NCI-H2196 treated with DMSO at 0.1 percent for 48 hours (cell line): ENCODE data around the gene TNFRSF11A.

Experiments
- DNase-seq: peaks from one replicate; lab custom pipeline; 2025; ENCODE audit not compliant: unreplicated experiment; lab: John Stamatoyannopoulos, UW

The TNFRSF11A gene

GRCh38 chr18:62324917-62325805 lies at the start of gene TNFRSF11A:
Gene TNFRSF11A, plus strand, starts transcription at chr18:62325310. Its CDS starts 43 bp downstream, at chr18:62325353.
- DNase-seq, result peak; percentile 31

- no peak for DNase-seq
These were observed 48.1 kb upstream of the TNFRSF11A start for GRCh38 chr18:62277045-62277444.

GRCh38 chr18:62279561-62279960 lies 45.5 kb upstream of the TNFRSF11A start:
- DNase-seq, result no peak

GRCh38 chr18:62280058-62280457 lies 45.1 kb upstream of the TNFRSF11A start:
- no peak for DNase-seq

GRCh38 chr18:62280786-62281185 lies 44.3 kb upstream of the TNFRSF11A start:
- DNase-seq, result no peak

GRCh38 chr18:62281684-62282083 lies 43.4 kb upstream of the TNFRSF11A start:
- DNase-seq, result no peak

- DNase-seq, result no peak
These were observed 42.9 kb upstream of the TNFRSF11A start for GRCh38 chr18:62282188-62282629.

- DNase-seq, result no peak
These were observed 40.5 kb upstream of the TNFRSF11A start for GRCh38 chr18:62284637-62285036.

GRCh38 chr18:62285281-62285680 lies 39.8 kb upstream of the TNFRSF11A start:
- DNase-seq, result no peak

- no peak for DNase-seq
These were observed 37.1 kb upstream of the TNFRSF11A start for GRCh38 chr18:62287781-62288664.

- no peak for DNase-seq
These were observed 36.5 kb upstream of the TNFRSF11A start for GRCh38 chr18:62288665-62289008.

GRCh38 chr18:62289047-62289446 lies 36.1 kb upstream of the TNFRSF11A start:
- no peak for DNase-seq

- no peak for DNase-seq
These were observed 31.0 kb upstream of the TNFRSF11A start for GRCh38 chr18:62294073-62294472.

GRCh38 chr18:62300359-62300963 lies 24.6 kb upstream of the TNFRSF11A start:
- no peak for DNase-seq

- DNase-seq, result no peak
These were observed 23.8 kb upstream of the TNFRSF11A start for GRCh38 chr18:62301322-62301721.

GRCh38 chr18:62312851-62313250 lies 12.3 kb upstream of the TNFRSF11A start:
- no peak for DNase-seq

- no peak for DNase-seq
These were observed 6.6 kb upstream of the TNFRSF11A start for GRCh38 chr18:62318228-62319180.

GRCh38 chr18:62321201-62321600 lies 3.9 kb upstream of the TNFRSF11A start:
- DNase-seq, result no peak

- DNase-seq, result no peak
These were observed 1.5 kb upstream of the TNFRSF11A start for GRCh38 chr18:62323483-62324180.
